ENCODE results near the gene MELTF. TPM values are rescaled to one million over a fixed set of nuclear protein-coding genes. Genes with fewer than 3 reads are reported as not detected.

MELTF gene
- total and polyA plus RNA-seq, 3 donors from 2014 or later, result 5.7 to 14.7 (median 11.1) TPM

- Histone ChIP-seq H3K9me3 (no peaks in the 10 kb centered on the region), H3K27ac (peak within 1 kb of the TSS in 1 of 2 donors; percentile 67), H3K4me1 (peaks cover 6% of the 10 kb centered on the region), H3K36me3 (ENCODE audit: low read depth, missing control alignments) (no peaks in the 10 kb centered on the region), H3K27me3 (no peaks in the 10 kb centered on the region), H3K4me3 (peak within 1 kb of the TSS; percentile 61 to 69)
- TF ChIP-seq POLR2A (IDR thresholded peaks at IDR 0.05) (no peak), CTCF (IDR thresholded peaks at IDR 0.05) (no peak)
- DNase-seq, result no peak
- WGBS, 2 donors, result 2% methylated on average over 81 of the region's 98 CpGs; no CpG with 5 or more reads in 1 of the 2 donors
- intact Hi-C loops (cut with DNase I; ENCODE audit: low total_unique reads), result no loop called here
Observed at GRCh38 chr3:196968233-196969133, 61.1 kb downstream of the MELTF start, which contains the start of gene PIGZ. Gene PIGZ (minus strand): TSS chr3:196968833. CDS start chr3:196952031, 16,802 bp downstream.

- WGBS, 2 donors, result 48 to 61% methylated on average over 17 to 35 of the region's 35 CpGs
- no peak for DNase-seq
- TF ChIP-seq POLR2A (IDR thresholded peaks at IDR 0.05), result no peak
- no peak for TF ChIP-seq CTCF (IDR thresholded peaks at IDR 0.05)
- Histone ChIP-seq H3K27me3 (no peaks in the 10 kb centered on the region), H3K4me1 (peaks cover 6% of the 10 kb centered on the region), H3K9me3 (no peaks in the 10 kb centered on the region), H3K4me3 (peak overlapping the region; percentile 59 to 61), H3K27ac (no peak overlapping the region), H3K36me3 (ENCODE audit: low read depth, missing control alignments) (no peaks in the 10 kb centered on the region)
- intact Hi-C loops (cut with DNase I; ENCODE audit: low total_unique reads), result no loop called here
Observed at GRCh38 chr3:196967412-196968232, 62.0 kb downstream of the MELTF start.

DNA sequence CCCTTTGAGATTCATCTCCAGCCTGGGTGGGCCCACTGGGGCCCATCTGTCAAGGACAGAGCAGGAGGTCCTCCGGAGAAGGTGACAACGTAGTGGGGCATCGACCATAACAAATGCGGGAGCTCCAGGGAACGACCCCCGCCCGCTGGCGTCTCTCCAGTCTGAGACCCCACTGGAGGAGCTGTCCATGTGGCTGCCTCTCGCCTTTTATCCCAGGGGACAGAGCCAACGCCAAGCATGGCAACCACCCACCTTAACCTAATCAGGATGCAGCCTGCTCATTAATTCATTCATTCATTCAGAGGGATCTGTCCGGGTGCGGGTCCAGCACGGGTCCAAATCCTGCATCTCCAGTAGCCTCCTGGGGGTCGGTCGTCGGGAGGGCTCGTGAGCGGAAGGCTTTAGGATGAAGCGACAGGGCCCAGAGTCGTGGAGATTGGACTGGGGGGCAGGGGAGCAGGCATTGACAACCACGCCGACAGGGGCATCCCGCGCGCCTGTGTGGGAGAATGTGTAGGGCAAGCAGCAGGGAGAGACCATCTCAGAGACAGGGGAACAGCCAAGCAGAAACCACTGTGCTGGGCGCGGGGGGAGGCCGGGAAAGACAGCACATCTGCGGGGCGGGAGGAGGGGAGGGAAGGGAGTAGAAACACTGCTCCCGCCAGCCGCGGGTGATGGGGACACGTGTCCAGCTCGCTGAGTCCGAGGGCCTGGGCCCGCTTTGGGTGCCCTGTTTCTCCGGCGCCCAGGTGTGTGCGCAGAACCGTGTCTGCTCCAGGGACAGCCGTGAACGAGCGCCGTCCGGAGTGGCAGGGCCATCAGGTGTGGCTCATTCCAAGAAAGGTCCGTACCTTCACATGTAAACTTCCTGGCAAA, 62.9 kb downstream of the MELTF start:
- Histone ChIP-seq H3K4me3 (no peak overlapping the region), H3K36me3 (ENCODE audit: low read depth, missing control alignments) (no peaks in the 10 kb centered on the region), H3K27ac (no peak overlapping the region), H3K27me3 (no peaks in the 10 kb centered on the region), H3K4me1 (peaks cover 6% of the 10 kb centered on the region), H3K9me3 (no peaks in the 10 kb centered on the region)
- intact Hi-C loops (cut with DNase I; ENCODE audit: low total_unique reads), result no loop called here
- TF ChIP-seq POLR2A (IDR thresholded peaks at IDR 0.05) (no peak), CTCF (IDR thresholded peaks at IDR 0.05) (no peak)
- 46 to 60% methylated on average over 35 to 47 of the region's 47 CpGs for WGBS, 2 donors
- DNase-seq, result no peak

GRCh38 chr3:196965804-196966173, 63.8 kb downstream of the MELTF start:
- no peak for DNase-seq
- Histone ChIP-seq H3K36me3 (ENCODE audit: low read depth, missing control alignments) (no peaks in the 10 kb centered on the region), H3K27ac (no peak overlapping the region), H3K27me3 (no peaks in the 10 kb centered on the region), H3K4me1 (peaks cover 6% of the 10 kb centered on the region), H3K4me3 (no peak overlapping the region), H3K9me3 (no peaks in the 10 kb centered on the region)
- 77 to 86% methylated on average over 10 of the region's 10 CpGs for WGBS, 2 donors
- intact Hi-C loops (cut with DNase I; ENCODE audit: low total_unique reads), result no loop called here
- no peak for TF ChIP-seq CTCF (IDR thresholded peaks at IDR 0.05)
- no peak for TF ChIP-seq POLR2A (IDR thresholded peaks at IDR 0.05)

Data from testis (tissue), 3 donors.